ENCODE measurements around the gene CCDC15.
"Not testable (repeated sequence)": the region's sequence is repeated elsewhere in the genome, so short reads cannot be mapped to it uniquely, and the experiment has no call there.

Gene CCDC15

GRCh38 chr11:125052047-125052446 is 98.0 kb downstream of the CCDC15 start:
- H3K4me1 ChIP-seq (ENCODE audit: low read length) = no peaks in the 10 kb centered on the region
- TF ChIP-seq EZH2phosphoT487 (IDR thresholded peaks at IDR 0.05; ENCODE audit: low read depth) (no peak), CTCF (IDR thresholded peaks at IDR 0.05; ENCODE audit: low read depth, low read length) (no peak)
- no peaks in the 10 kb centered on the region for H4K20me1 ChIP-seq (ENCODE audit: insufficient read depth, low read length)
- no peak overlapping the region for H3K4me2 ChIP-seq (ENCODE audit: low read length)
- H3K9ac ChIP-seq (ENCODE audit: low read length) = no peak overlapping the region
- no peak overlapping the region for H3K27ac ChIP-seq (ENCODE audit: low read length)
- no peaks in the 10 kb centered on the region for H3K36me3 ChIP-seq (replicated peaks; ENCODE audit: low read depth, low read length)
- no peaks in the 10 kb centered on the region for H3K9me3 ChIP-seq (ENCODE audit: insufficient read depth, low read length)
- no peak overlapping the region for H3K4me3 ChIP-seq (ENCODE audit: low read length)
- H2AFZ ChIP-seq (ENCODE audit: low read depth, low read length) = no peak overlapping the region
- no peaks in the 10 kb centered on the region for H3K79me2 ChIP-seq (ENCODE audit: low read length)
- H3K27me3 ChIP-seq (ENCODE audit: low read depth, low read length) = no peaks in the 10 kb centered on the region

GRCh38 chr11:125053167-125053566 is 99.2 kb downstream of the CCDC15 start:
- no peak overlapping the region for H3K4me2 ChIP-seq (ENCODE audit: low read length)
- H3K9me3 ChIP-seq (ENCODE audit: insufficient read depth, low read length) = no peaks in the 10 kb centered on the region
- TF ChIP-seq EZH2phosphoT487 (IDR thresholded peaks at IDR 0.05; ENCODE audit: low read depth) (no peak), CTCF (IDR thresholded peaks at IDR 0.05; ENCODE audit: low read depth, low read length) (no peak)
- no peaks in the 10 kb centered on the region for H3K79me2 ChIP-seq (ENCODE audit: low read length)
- no peaks in the 10 kb centered on the region for H3K36me3 ChIP-seq (replicated peaks; ENCODE audit: low read depth, low read length)
- no peak overlapping the region for H3K4me3 ChIP-seq (ENCODE audit: low read length)
- no peak overlapping the region for H2AFZ ChIP-seq (ENCODE audit: low read depth, low read length)
- no peaks in the 10 kb centered on the region for H3K27me3 ChIP-seq (ENCODE audit: low read depth, low read length)
- H3K27ac ChIP-seq (ENCODE audit: low read length) = no peak overlapping the region
- H3K4me1 ChIP-seq (ENCODE audit: low read length) = no peaks in the 10 kb centered on the region
- no peaks in the 10 kb centered on the region for H4K20me1 ChIP-seq (ENCODE audit: insufficient read depth, low read length)
- no peak overlapping the region for H3K9ac ChIP-seq (ENCODE audit: low read length)

GRCh38 chr11:125055107-125055715 is 101.2 kb downstream of the CCDC15 start:
- Histone ChIP-seq H3K4me2 (ENCODE audit: low read length) (no peak overlapping the region), H3K4me3 (ENCODE audit: low read length) (no peak overlapping the region), H2AFZ (ENCODE audit: low read depth, low read length) (no peak overlapping the region), H3K36me3 (replicated peaks; ENCODE audit: low read depth, low read length) (no peaks in the 10 kb centered on the region), H3K4me1 (ENCODE audit: low read length) (no peaks in the 10 kb centered on the region), H4K20me1 (ENCODE audit: insufficient read depth, low read length) (no peaks in the 10 kb centered on the region), H3K9me3 (ENCODE audit: insufficient read depth, low read length) (no peaks in the 10 kb centered on the region), H3K27ac (ENCODE audit: low read length) (no peak overlapping the region), H3K79me2 (ENCODE audit: low read length) (no peaks in the 10 kb centered on the region), H3K9ac (ENCODE audit: low read length) (no peak overlapping the region), H3K27me3 (ENCODE audit: low read depth, low read length) (no peaks in the 10 kb centered on the region)
- TF ChIP-seq CTCF (IDR thresholded peaks at IDR 0.05; ENCODE audit: low read depth, low read length) = no peak
- TF ChIP-seq EZH2phosphoT487 (IDR thresholded peaks at IDR 0.05; ENCODE audit: low read depth) = no peak

GRCh38 chr11:125056111-125056510 is 102.1 kb downstream of the CCDC15 start:
- not testable (repeated sequence) for H3K27ac ChIP-seq (ENCODE audit: low read length); H2AFZ ChIP-seq (ENCODE audit: low read depth, low read length); H3K36me3 ChIP-seq (replicated peaks; ENCODE audit: low read depth, low read length); H4K20me1 ChIP-seq (ENCODE audit: insufficient read depth, low read length); H3K4me1 ChIP-seq (ENCODE audit: low read length); H3K27me3 ChIP-seq (ENCODE audit: low read depth, low read length); H3K4me3 ChIP-seq (ENCODE audit: low read length); H3K79me2 ChIP-seq (ENCODE audit: low read length); H3K9ac ChIP-seq (ENCODE audit: low read length); H3K4me2 ChIP-seq (ENCODE audit: low read length); H3K9me3 ChIP-seq (ENCODE audit: insufficient read depth, low read length)
